Astrocyte (in vitro differentiated cells and primary cell): ENCODE results near the gene HAT1.

ENCODE experiments used
- EZH2 ChIP-seq: IDR thresholded peaks from 2 replicates; pipeline ENCODE4 v1.6.1; 2012; ENCODE audit warnings: mild to moderate bottlenecking, low read length, inconsistent platforms; ENCODE audit not compliant: insufficient read depth
- TF ChIP-seq, protein P1 (sequence below): IDR thresholded peaks from 2 replicates; pipeline ENCODE4 v1.5.1; 2011; ENCODE audit warnings: low read depth, mild to moderate bottlenecking, inconsistent platforms, low read length, moderate library complexity; ENCODE audit not compliant: insufficient read depth

DNA sequence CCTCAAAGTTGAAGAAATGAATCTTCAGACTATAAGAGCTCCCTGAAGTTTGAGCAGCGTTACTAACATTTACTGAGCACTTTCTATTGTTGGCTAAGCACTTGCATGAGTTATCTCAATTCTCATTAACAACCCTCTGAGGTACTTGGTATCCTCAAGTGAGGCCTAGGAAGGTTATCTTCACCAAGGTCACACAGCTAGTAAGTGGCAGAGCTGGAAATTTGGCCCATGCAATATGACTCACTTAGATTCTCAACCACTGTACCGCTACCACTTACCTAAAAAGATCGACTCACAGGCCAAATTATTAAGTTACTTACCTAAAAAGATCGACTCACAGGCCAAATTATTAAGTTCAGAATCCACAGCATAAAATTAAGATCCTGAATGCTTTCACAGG is 68.8 kb downstream of the HAT1 start:
- TF ChIP-seq EZH2 = no peak
- TF ChIP-seq, protein P1, sequence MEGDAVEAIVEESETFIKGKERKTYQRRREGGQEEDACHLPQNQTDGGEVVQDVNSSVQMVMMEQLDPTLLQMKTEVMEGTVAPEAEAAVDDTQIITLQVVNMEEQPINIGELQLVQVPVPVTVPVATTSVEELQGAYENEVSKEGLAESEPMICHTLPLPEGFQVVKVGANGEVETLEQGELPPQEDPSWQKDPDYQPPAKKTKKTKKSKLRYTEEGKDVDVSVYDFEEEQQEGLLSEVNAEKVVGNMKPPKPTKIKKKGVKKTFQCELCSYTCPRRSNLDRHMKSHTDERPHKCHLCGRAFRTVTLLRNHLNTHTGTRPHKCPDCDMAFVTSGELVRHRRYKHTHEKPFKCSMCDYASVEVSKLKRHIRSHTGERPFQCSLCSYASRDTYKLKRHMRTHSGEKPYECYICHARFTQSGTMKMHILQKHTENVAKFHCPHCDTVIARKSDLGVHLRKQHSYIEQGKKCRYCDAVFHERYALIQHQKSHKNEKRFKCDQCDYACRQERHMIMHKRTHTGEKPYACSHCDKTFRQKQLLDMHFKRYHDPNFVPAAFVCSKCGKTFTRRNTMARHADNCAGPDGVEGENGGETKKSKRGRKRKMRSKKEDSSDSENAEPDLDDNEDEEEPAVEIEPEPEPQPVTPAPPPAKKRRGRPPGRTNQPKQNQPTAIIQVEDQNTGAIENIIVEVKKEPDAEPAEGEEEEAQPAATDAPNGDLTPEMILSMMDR = no peak
